SH-SY5Y (cell line): ENCODE measurements around the gene TLR5.

ENCODE experiments used
- GATA2 ChIP-seq: IDR thresholded peaks from 2 replicates; pipeline ENCODE4 v1.6.1; 2011; ENCODE audit warnings: mild to moderate bottlenecking, low read depth, low read length
- GATA3 ChIP-seq: IDR thresholded peaks from 2 replicates; pipeline ENCODE4 v1.6.1; 2011; ENCODE audit warnings: low read depth, mild to moderate bottlenecking, low read length, moderate library complexity

Gene TLR5

GRCh38 chr1:223075834-223076233 is 67.2 kb downstream of the TLR5 start:
- TF ChIP-seq GATA2 (no peak), GATA3 (no peak)

- TF ChIP-seq GATA3 (no peak), GATA2 (no peak)
These were observed 68.4 kb downstream of the TLR5 start for GRCh38 chr1:223074445-223075300.

GRCh38 chr1:223068900-223069665 is 74.0 kb downstream of the TLR5 start:
- TF ChIP-seq GATA2 (no peak), GATA3 (no peak)

GRCh38 chr1:223067914-223068313 is 75.1 kb downstream of the TLR5 start:
- TF ChIP-seq GATA3 (no peak), GATA2 (no peak)

GRCh38 chr1:223066415-223066814 is 76.6 kb downstream of the TLR5 start:
- no peak for TF ChIP-seq GATA2
- no peak for TF ChIP-seq GATA3

- TF ChIP-seq GATA3, result no peak
- TF ChIP-seq GATA2, result no peak
These were observed 80.9 kb downstream of the TLR5 start for GRCh38 chr1:223062177-223062576.

GRCh38 chr1:223059526-223059925 is 83.5 kb downstream of the TLR5 start:
- TF ChIP-seq GATA3 (no peak), GATA2 (no peak)
